ENCODE results near the gene PDP2.
A peak's percentile ranks its signal among the peaks of the same experiment; 100 is the strongest.

Gene PDP2

DNA sequence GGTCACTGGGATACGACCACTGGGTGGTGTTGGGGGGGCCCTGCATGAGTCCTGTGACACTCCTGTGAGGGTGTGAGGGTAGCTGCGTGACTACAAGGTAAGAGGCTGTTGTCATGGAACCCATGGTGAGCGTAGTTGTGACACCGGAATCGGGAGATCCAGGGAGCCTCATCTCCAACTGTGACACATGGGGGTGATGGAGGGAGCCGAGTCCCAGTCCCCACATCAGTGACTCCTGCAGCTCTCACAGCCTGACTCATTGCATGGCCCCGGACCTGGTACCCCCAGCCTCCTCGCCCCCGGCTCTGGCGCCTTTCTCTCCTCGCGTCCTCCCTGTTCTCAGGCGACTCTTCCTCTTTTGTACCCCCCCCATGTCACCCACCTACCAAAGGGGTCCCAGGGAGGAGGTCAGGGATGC, 24.1 kb downstream of the PDP2 start:
- no peak for DNase-seq (ENCODE audit: low spot score)

DNA sequence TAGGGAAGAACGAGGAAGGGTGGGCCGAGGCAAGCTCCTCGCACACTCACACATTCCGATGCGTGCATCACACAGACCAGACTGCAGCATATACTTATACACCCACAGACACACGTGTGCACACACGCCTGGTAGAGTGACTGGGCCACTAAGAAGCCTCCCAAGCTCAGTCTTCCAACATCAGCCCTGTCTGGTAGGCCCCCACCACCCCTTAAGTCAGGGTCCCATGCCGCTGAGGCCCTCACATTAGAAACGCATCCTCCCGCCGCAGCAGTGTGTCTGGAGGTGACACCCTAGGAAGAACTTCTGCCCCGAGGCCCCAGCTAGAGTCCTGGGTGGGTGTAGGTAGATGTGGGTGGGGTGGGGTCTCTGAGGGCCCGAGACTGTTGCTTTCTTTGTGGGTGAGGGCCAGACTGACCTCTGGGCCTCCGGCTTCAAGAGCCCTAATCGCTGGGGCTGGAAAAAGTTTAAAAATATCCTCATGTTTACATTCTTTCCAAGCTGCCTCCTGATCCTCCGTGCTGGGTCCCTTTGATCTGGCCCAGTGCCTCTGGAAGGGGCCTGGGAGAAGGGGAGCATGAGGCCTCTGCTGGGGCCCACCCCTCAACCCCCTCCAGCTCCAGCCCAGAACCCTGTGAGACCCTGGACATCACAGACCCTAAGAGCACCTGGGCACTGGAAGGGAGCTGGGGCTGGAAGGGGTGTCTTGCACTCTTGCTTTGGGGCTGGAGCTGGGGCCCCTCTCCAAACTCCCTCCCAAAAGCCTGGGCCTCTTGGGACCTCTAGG, 24.7 kb downstream of the PDP2 start:
- DNase-seq (ENCODE audit: low spot score): no peak

DNA sequence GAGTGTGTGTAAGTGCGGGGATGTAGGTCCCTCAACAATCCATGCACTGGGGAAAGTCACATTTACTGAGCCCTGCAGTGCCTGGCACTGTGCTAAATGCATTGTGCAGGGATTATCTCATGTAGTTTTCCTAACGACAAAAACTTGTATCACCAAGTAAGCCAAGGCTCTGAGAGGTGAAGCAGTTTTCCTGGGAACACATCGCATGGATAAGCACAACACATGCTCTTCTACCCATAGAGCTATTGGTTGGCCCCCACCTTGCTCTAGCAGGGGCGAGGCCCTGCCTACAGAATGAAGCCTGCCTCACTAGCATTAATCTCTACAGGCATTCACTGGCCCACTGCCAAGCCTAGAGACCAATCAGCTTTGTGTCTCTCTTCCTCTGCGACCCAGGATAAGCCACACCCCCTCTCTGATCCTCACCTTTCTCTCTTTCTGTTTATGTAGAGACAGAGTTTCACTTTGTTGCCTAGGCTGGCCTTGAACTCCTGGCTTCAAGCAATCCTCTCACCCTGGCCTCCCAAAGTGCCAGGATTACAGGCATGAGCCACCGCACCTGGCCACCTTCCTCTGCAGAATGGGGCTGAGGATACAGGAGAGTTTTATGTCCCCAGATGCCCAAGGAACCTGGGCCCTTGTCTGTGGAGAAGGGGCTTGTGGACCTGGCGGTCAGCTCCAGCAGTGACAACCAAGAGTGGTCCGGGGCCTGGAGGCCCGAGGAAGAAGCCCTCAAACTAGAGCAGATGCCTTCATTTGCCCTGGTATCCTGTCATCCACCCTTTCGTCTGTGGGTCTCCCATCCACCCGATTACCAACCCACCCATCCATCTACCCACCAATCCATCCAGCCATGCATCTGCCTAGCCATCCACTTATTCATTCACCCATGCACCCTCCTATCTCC, 25.6 kb downstream of the PDP2 start:
- DNase-seq (ENCODE audit: low spot score): peak; percentile 61

DNA sequence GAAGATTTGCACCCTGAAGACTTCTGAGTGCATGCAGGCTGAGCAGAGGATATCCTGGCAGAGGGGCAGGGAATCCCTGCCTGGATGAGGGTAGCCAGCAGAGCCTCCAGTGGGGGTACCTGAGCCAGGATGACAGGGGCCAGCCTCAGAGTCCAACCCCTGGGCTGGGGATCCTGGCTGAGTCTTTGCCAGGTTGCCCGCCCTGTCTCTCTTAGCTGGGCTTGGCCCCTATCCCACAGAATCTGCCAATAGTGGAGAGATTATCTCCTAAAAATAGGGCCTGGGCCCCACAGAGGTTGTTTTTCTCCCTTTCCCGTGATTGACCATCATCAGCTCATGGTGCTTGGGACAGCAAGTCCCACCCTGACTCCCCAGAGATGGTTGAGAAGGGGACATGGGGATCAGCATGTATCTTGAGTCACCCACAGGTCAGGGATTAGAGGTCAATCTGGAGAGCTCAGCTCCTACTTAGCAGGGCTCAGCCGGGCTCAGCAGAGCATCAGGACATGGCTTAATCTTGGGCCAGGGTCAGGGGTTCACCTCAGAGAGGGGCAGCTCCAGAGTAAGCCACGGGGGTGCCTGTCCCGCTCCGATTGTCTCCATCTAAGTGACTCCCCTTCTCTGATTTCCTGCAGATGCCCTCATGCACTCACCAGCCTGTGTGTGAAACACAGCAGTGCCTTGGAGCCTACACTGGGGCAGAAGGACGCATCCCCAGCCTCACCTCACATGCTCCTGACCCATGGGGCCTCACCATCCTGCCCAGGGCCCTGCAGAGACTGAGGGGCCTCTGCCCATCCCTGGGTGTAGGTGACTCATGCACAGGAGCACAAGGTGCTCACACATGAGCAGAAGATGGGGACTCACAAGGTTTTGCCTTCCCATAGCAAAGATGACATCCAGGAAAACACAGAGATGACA, 26.9 kb downstream of the PDP2 start:
- DNase-seq (ENCODE audit: low spot score): no peak

DNA sequence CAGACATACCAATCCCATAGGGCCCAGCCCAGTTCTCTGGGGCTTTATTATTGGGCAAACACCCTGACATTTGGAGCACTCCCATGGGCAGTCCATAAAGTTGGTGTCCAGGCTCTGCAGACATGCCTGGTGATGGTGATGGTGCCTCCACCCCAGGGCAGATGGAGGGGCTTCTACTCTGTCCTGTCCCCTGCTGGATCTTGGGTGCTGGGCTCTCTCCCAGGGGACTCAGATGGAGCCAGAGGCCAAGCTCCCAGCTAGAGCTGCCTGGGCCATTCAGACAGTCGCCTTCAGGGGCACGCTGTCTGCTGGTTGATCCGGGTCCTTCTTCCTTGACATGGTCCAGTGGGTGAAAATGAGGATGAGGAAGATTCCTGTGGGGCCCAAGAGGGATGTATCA, 27.8 kb downstream of the PDP2 start:
- no peak for DNase-seq (ENCODE audit: low spot score)

DNA sequence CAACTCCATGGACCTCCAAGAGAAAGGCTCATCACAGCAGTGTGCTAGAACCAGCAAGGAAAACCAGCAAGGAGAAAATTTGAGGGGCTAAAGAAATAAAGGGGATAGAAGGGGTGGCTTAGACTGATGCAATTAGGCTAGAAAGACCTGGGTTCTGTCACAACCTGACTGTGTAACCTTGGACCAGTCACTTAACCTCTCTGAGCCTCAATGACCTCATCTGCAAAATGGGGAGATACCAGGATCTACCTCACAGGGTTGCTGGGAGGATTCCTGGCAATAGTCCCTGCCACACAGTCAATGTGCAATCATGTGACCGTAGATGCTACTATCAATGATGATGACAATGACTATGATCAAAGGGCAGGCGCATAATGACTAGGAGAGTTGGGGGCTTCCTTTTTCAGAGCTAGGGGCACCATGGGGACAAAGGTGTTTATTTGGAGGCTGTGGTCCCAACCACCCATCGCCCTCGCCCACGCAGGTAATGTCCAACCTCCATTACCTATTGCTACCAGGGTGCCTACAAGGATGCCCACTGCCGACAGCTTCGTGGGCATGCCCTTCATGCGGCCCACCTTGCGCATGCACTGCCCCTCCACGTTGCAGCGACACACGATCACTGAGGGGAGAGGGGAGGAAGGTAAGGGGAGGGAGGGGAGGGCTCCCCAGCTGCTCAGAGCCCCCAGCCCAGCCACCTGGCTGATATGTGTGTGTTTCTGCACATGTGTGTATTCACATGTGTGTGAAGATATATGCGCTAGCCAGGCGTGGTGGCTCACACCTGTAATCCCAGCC, 28.6 kb downstream of the PDP2 start:
- no peak for DNase-seq (ENCODE audit: low spot score)

DNA sequence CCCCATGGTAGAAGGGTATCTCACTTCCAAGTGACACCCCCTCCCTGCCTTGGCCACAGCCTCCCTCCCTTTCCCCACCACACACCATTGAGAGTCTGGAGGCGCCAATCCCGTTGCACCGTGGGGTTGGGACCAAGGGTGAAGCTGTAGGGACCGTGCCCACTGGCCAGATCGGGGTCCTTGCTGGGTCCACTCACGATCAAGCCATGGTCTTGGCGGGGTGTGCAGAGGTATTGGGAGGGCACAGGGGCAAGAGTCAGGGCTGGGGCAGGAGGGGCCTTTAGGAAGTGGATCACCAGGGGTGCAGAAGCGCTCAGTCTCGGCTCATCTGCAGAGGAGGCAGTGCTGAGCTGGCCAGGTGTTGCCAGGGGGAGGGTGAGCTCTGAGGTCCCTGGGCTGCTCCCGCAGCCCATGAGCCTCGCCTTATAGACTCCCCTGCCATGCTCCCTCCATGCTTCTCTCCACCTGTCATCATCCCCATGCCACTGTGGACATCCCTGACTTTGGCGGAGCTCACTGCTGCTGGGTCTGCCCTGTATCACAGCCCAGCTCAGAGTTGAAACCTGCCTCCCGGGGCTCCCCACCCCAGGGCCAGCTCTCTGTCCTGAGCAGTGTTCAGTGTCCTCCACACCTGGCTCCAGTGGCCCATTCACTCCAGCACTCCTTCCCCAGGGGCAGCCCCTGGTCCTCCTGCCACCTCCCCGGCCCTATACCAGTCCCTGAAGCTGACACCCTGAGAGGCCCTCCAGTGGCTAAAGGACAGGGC, 30.0 kb downstream of the PDP2 start:
- no peak for DNase-seq (ENCODE audit: low spot score)

DNA sequence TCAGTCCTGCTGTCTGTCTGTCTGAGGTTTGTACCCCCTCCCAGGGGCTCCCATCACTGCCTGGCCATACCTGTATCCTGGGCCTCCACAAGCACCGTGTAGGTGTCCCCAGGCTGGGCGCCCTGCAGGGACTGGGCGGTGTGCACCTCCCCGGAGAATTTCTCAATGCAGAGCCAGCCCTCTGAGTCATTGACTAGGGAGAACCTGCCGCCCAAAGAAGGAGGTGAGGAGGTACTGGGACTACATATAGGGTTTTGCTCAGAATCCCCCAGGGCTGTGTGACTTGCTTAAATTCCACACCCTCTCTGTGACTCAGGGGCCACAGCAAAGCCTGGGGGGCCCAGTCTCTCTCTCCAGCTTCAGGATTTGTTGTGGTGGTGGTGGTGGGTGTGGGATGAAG, 30.8 kb downstream of the PDP2 start:
- no peak for DNase-seq (ENCODE audit: low spot score)

DNA sequence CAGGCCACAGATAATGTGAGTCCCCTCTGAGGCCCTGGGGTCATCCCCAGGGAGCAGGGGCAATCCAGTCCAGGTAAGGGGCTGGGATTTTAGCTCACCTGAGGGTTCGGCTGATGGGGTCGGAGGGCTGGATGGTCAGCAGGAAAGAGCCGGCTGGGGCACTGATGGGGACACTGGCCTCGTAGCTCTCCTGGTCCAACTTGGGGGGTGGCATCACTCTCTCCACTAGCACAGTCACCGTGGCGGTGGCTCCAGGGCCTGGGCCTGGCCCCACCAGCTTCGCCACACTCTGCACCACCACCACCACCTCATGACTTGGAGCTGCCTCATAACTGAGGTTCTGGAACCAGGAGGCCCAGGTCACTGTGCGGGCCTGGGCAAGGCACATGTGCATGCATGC, 31.5 kb downstream of the PDP2 start:
- no peak for DNase-seq (ENCODE audit: low spot score)

DNA sequence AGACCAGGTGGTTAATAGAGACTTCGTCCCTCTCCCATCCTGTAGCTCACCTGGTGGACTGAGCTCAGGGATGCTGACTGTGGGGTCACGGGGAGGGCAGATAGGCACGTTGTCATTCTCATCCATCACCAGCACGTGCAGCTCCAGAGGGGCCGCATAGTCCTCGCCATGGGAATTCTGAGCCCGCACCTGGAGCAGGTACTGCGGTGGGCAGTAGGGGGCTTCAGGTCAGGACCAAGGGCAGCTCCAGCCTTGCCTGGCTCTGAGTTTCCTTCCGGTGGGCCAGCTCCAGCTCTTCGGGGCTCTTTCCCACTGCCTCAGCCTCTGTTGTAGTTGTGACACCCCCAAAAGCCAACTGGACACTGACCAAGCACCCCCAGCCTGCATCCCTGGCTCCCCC, 32.8 kb downstream of the PDP2 start:
- no peak for DNase-seq (ENCODE audit: low spot score)

DNA sequence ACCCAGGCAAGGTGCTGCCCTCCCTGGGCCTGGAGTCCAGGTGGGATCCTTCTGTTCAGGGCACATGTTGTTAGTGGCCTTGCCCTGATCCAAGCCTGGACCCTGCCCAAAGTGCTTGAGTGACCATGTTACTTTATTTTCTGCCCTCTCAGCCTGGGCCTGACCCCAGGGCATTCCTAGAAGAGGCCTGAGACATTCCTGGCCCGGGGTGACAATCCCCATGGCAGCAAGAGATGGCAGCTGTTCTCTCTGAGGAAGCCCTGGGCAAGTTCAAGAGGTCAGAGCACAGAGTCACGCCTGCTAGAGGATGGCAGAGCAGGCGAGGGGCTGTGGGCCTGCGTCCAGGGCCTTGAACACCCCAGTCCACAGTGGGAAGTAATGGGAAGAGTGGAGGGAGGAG, 33.4 kb downstream of the PDP2 start:
- no peak for DNase-seq (ENCODE audit: low spot score)

DNA sequence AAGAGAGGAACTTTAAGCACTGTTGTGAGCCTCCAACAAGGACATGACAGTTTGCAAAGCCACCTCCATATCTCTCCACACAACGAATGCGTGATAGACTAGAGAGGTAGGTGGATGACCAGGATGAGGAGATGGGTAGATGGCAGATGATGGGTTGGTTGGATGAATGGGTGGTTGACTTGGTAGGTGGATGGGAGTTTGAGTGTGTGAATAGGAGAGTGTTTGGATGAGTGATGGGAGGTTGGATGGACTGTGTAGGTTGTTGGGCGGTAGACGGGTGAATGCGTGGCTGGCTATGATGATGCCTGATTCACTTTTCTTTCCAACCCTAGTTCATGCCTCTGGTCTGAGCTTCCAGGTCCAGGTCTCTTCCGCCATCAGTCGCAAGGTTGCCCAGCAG, 34.2 kb downstream of the PDP2 start:
- no peak for DNase-seq (ENCODE audit: low spot score)

DNA sequence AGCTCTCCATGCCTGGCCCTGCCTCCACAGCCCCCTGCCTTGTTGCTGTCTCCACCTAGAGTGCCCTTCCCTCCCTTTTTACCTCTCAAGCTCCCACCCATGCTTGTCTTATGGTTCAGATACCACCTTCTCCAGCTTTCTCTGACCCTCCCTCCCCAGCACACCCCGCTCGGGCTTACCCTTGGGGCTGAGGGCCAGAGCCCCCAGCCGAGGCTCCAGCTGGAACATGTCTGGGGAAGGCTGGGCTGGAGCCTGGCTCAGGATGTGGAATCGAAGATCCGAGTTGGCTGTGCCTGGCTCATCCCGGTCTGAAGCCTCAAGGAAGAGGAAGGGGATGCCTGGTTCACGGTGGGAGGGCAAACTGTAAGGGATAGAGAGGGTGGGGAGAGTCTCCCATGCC, 34.7 kb downstream of the PDP2 start:
- no peak for DNase-seq (ENCODE audit: low spot score)

DNA sequence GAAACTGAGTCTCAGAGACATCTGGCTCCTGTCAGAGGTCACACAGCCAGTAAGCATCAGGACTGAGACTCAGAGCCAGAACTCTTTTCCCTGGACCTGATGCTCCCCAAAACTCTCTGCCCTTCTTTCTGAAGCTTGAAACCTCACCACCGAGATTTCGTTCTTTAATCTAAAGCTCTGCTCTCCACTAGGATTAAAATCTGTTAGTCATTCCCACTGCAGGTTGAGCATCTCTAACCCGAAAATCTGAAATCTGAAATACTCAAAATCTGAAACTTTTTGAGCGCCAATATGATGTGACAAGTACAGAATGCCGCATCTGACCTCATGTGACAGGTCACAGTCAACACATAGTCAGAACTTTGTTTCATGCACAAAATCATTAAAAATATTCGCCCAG, 36.2 kb downstream of the PDP2 start:
- no peak for DNase-seq (ENCODE audit: low spot score)

DNA sequence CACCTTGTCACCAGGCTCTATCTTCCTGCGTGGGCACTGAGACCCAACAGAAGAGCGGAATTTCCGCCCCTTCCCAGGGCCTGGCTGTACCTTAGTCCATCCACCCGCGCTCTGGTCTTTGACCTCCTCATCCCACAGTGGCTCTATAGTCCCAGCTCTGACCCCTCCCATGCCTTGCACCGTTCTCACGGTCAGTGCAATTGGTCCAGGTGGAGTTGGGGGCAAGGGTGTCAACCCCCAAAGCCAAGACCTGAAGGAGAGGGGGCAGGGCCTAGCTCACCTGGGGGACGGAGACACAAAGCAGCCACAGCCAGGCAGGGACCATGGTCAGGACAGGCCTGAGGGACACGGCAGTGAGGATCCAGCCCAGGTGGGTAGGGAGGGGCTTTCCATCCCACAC, 37.4 kb downstream of the PDP2 start:
- DNase-seq (ENCODE audit: low spot score): no peak

DNA sequence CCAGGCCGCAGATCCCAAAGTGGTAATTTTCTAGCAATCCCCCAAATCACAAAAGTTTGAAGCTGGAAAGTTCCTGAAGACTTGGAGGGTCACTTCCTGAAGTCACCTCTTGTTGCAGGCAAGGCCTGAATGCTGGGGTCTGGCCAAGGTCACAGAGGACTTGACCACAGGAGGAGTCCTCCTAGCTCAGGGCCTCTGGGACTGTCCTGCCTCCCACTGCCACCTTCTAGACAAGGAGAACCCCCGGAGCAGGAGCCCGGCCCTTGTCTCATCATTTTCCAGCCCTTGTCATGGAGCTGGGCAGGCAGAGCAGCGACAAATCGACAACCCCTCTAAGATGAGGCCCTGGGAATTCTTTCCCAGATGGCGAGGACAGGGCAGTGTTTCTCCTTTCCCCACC, 38.0 kb downstream of the PDP2 start:
- DNase-seq (ENCODE audit: low spot score): no peak

DNA sequence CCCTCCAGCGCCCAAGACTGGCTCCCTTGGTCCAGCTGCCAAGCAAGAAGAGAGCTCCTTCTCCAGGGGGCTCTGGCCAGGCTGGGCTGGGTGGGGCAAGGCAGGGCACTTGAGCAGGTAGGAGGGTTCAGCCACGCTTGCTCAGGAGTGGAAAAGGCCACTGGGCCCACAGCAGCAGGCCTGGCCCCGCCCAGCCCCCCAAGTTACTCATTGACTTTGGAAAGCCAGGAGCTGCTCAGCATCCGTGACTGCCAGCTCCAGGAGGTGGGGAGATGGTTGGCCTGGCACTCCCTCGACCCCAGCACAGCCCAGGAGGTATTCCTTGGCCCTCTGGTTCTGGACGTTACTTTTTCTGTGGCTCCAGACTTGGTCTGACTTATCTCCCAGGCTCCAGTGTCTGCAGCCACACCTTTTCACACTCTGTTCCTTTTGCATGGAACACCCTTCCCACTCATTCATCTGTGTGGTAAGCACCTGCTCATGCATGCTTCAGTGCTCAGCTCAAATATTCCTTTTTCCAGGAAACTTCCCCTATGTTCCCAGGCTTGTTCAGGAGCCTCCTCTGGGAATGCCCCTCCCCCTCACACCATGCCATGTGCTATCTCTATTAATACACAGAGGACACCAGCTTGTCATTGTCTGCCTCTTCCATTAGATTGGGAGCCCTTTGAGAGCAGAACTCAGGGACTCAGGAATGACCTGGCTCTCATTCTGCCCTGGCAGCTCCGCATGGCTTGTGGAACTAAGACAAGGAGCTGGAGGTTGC, 38.7 kb downstream of the PDP2 start, which contains the start of gene CDH16:
CDH16 (minus strand) TSS at position 83 of the 766 bp plus-strand sequence. CDS start 820 bp downstream, outside the sequence.
- DNase-seq (ENCODE audit: low spot score): no peak

DNA sequence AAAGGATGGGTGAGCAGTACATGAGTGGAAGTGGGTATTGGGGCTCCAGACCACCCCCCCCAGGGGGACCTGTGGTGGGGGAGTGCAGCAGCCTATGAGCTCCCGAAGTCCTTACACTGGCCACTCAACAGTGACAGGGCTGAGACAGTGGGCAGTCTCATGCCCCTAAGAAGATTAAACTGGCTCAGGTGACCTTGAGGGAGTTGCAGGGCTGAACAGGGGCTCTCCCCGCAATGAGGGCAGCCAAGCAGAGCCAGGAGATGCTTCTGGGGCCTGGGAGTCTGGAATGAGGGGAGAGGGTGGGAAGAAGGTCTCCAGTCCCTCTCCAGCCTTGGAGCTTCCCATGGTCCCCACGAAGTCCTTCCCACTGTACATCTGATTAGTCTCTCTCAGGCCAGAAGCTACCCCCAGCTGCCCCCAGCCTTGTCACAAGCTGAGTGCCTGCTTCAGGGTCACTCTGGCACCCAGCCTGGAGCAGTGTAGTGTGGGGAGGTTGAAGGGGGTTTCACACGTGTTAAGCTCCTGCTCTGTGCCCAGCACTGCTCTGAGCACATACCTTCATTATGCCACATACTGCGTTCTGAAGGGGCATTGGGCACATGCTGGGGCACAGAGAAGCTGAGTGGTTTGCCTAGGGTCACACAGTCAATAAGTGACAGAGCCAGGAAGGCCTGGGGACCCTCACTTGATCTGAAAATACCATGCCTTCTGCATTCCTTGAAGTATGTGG, 39.4 kb downstream of the PDP2 start:
- no peak for DNase-seq (ENCODE audit: low spot score)

DNA sequence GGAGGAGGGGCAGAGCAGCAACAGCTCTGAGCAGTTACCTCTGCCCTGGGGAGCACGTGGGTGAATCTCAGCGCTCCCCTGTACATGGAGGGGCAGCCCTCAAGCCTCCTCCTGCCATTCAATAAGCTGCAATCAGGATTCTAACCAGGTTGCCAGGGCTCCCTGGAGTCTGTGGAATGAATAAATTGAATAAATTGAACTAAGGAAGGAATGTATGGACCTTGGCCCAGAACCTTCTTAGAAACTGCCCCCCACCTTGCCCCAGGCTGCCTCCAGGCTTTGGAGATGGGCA, 39.9 kb downstream of the PDP2 start:
- no peak for DNase-seq (ENCODE audit: low spot score)
